GM23338 (cell line): ENCODE measurements around the gene NKAIN2.

Experiments
- EZH2 ChIP-seq: fragments of 200-600 bp; sonication (generic); IDR thresholded peaks from one replicate; pipeline ENCODE4 v1.8.0; 2017; ENCODE audit warnings: antibody characterized with exemption, mild to moderate bottlenecking, low read depth; ENCODE audit not compliant: unreplicated experiment
- EZH2phosphoT487 ChIP-seq: fragments of 200-600 bp; sonication (generic); IDR thresholded peaks from one replicate; pipeline ENCODE4 v1.8.1; 2018; ENCODE audit warnings: antibody characterized with exemption; ENCODE audit not compliant: unreplicated experiment

GRCh38 chr6:124434421-124434820 lies 630.8 kb downstream of the NKAIN2 start:
- TF ChIP-seq EZH2 (no peak), EZH2phosphoT487 (no peak)
